HepG2 (cell line): ENCODE results near the gene MTX2. TPM values are rescaled to one million over a fixed set of nuclear protein-coding genes. Genes with fewer than 3 reads are reported as not detected.

Experiments used
- ATAC-seq: fragments of 200-7000 bp; cut with Tn5 transposase; 3 replicates; pipeline ENCODE4 v1.9.1; 2020; ENCODE audit warnings: mild to moderate bottlenecking, moderate library complexity
- BruUV-seq: library from RNA; stranded (reverse); fragments of 400-500 nt; replicated peaks from 2 replicates; lab custom pipeline; 2021; lab: Mats Ljungman, UMichigan
- CTCF ChIA-PET: fragments of 300-600 bp; formaldehyde crosslinking; extraction: SDS; loops from one replicate; lab custom pipeline; 2021; ENCODE audit warnings: low total read pairs, inconsistent platforms, low intra/inter-chr PET ratio; lab: Yijun Ruan, JAX
- POLR2A ChIA-PET: fragments of 350-600 bp; sonication (Branson Sonifier 250); formaldehyde crosslinking; loops from one replicate; lab custom pipeline; 2020; ENCODE audit warnings: antibody characterized with exemption, inconsistent platforms; lab: Yijun Ruan, JAX
- DNase-seq: peaks from one replicate; pipeline ENCODE4 v3.0.0-alpha.2; 2015; ENCODE audit warnings: low spot score
- FAIRE-seq: peaks from 3 replicates; lab custom pipeline; 2011; peaks lifted over from hg19 to GRCh38; lab: Jason Lieb, UNC
- H2AFZ ChIP-seq: one replicate; pipeline ENCODE4 v1.6.1; 2011; ENCODE audit warnings: low read length, inconsistent platforms
- H3K27ac ChIP-seq: fragments of 300-600 bp; 3 replicates; pipeline ENCODE4 v1.8.0; 2011; ENCODE audit warnings: mixed run types, mild to moderate bottlenecking, mixed read lengths, low read length, inconsistent platforms; ENCODE audit not compliant: insufficient read depth; ENCODE audit errors: extremely low read length
- H3K27me3 ChIP-seq, 2 experiments: fragments of 200-600 bp in 1 of 2; 2 replicates in 1 of 2; 3 replicates in 1 of 2; pipeline versions ENCODE4 v1.6.0 to v1.8.0; 2011; ENCODE audit warnings: low read length in 2 of 2, mild to moderate bottlenecking in 2 of 2, moderate library complexity in 2 of 2, inconsistent platforms in 1 of 2; ENCODE audit not compliant: insufficient read depth in 2 of 2, control insufficient read depth in 1 of 2
- H3K36me3 ChIP-seq, 2 experiments: fragments of 200-600 bp in 1 of 2; replicated peaks in 1 of 2; 2 replicates in 1 of 2; 3 replicates in 1 of 2; pipeline versions ENCODE4 v1.5.1 to v1.8.0; 2011; ENCODE audit warnings: low read length in 2 of 2, inconsistent platforms in 1 of 2; ENCODE audit not compliant: insufficient read depth in 2 of 2, control insufficient read depth in 1 of 2
- H3K4me1 ChIP-seq: 2 replicates; pipeline ENCODE4 v1.5.1; 2012; ENCODE audit warnings: low read length, inconsistent platforms; ENCODE audit not compliant: insufficient read depth
- H3K4me2 ChIP-seq: 2 replicates; pipeline ENCODE4 v1.6.0; 2011; ENCODE audit warnings: low read depth, low read length, inconsistent platforms
- H3K4me3 ChIP-seq, 3 experiments: fragments of 200-600 bp in 1 of 3; sonication (generic), shearing (Covaris generic) in 1 of 3; replicated peaks in 1 of 3; 2 replicates each; pipeline ENCODE4 v1.5.1; 2011 to 2016; ENCODE audit warnings: low read length in 3 of 3, inconsistent platforms in 2 of 3, low read depth in 2 of 3, mild to moderate bottlenecking in 2 of 3, control low read depth in 1 of 3, mixed read lengths in 1 of 3; ENCODE audit not compliant: insufficient read depth in 1 of 3
- H3K79me2 ChIP-seq: one replicate; pipeline ENCODE4 v1.6.1; 2011; ENCODE audit warnings: low read length, inconsistent platforms; ENCODE audit not compliant: insufficient read depth
- H3K9ac ChIP-seq: 2 replicates; pipeline ENCODE4 v1.6.0; 2011; ENCODE audit warnings: mild to moderate bottlenecking, low read depth, low read length, inconsistent platforms; ENCODE audit not compliant: insufficient read depth
- H3K9me3 ChIP-seq: 2 replicates; pipeline ENCODE4 v1.5.1; 2012; ENCODE audit warnings: mild to moderate bottlenecking, low read length
- H4K20me1 ChIP-seq: 2 replicates; pipeline ENCODE4 v1.6.0; 2011; ENCODE audit warnings: inconsistent platforms, mild to moderate bottlenecking, low read length, moderate library complexity; ENCODE audit not compliant: insufficient read depth
- ARID2 ChIP-seq: sonication (generic); formaldehyde crosslinking; IDR thresholded peaks from 2 replicates; pipeline ENCODE4 v1.8.1; 2022; ENCODE audit warnings: mild to moderate bottlenecking, missing genetic modification reagents, borderline replicate concordance
- BCL6 ChIP-seq: IDR thresholded peaks from 2 replicates; pipeline ENCODE4 v1.6.1; 2016; ENCODE audit warnings: missing genetic modification reagents, missing compliant biosample characterization
- CHD4 ChIP-seq: fragments of 200-600 bp; sonication (generic); IDR thresholded peaks from 2 replicates; pipeline ENCODE4 v1.7.0; 2017; ENCODE audit warnings: mild to moderate bottlenecking, low read length, borderline replicate concordance
- CREB1 ChIP-seq, 2 experiments: fragments of 450-650 bp in 1 of 2; IDR thresholded peaks; 2 replicates each; pipeline ENCODE4 v1.6.1; 2016 to 2017; ENCODE audit warnings: control low read depth in 1 of 2, mild to moderate bottlenecking in 1 of 2, missing compliant biosample characterization in 1 of 2, missing genetic modification characterization in 1 of 2
- FOXP1 ChIP-seq, 2 experiments: fragments of 450-650 bp in 1 of 2; IDR thresholded peaks; 2 replicates each; pipeline ENCODE4 v1.6.1; 2017 to 2018; ENCODE audit warnings: antibody characterized with exemption in 1 of 2
- HMG20B ChIP-seq: conservative IDR thresholded peaks from 2 replicates; pipeline ENCODE4 v1.6.1; 2016; ENCODE audit warnings: missing genetic modification reagents, missing compliant biosample characterization
- HOMEZ ChIP-seq: IDR thresholded peaks from 2 replicates; pipeline ENCODE4 v1.6.1; 2016; ENCODE audit warnings: low read depth
- ISL2 ChIP-seq: sonication (generic); formaldehyde crosslinking; IDR thresholded peaks from 2 replicates; pipeline ENCODE4 v1.5.0; 2020; ENCODE audit warnings: missing genetic modification reagents
- MAZ ChIP-seq, 2 experiments: sonication (generic) in 1 of 2; formaldehyde crosslinking in 1 of 2; IDR thresholded peaks; 2 replicates each; pipeline versions ENCODE4 v1.5.0 to v1.6.1; 2012 to 2020; ENCODE audit warnings: low read depth in 2 of 2, mild to moderate bottlenecking in 2 of 2, borderline replicate concordance in 1 of 2, improper control_type of control experiment in 1 of 2, low read length in 1 of 2, missing genetic modification reagents in 1 of 2, moderate library complexity in 1 of 2
- RXRB ChIP-seq: IDR thresholded peaks from 2 replicates; pipeline ENCODE4 v1.6.1; 2016; ENCODE audit warnings: borderline replicate concordance, missing genetic modification reagents, missing compliant biosample characterization
- SMC3 ChIP-seq: IDR thresholded peaks from 2 replicates; pipeline ENCODE4 v1.6.1; 2011; ENCODE audit warnings: low read length, improper control_type of control experiment
- ZFP82 ChIP-seq: sonication (generic); formaldehyde crosslinking; IDR thresholded peaks from 2 replicates; pipeline ENCODE4 v1.5.1; 2020; ENCODE audit warnings: mild to moderate bottlenecking, missing genetic modification reagents, borderline replicate concordance
- ZNF350 ChIP-seq: sonication (generic); formaldehyde crosslinking; IDR thresholded peaks from 2 replicates; pipeline ENCODE4 v1.4.0; 2020; ENCODE audit warnings: mild to moderate bottlenecking, low read depth, missing genetic modification reagents, borderline replicate concordance
- ZNF790 ChIP-seq: sonication (generic); formaldehyde crosslinking; IDR thresholded peaks from 2 replicates; pipeline ENCODE4 v1.8.0; 2022; ENCODE audit warnings: missing genetic modification reagents, mild to moderate bottlenecking, borderline replicate concordance
- ZSCAN5A ChIP-seq: sonication (generic); formaldehyde crosslinking; IDR thresholded peaks from 2 replicates; pipeline ENCODE4 v1.8.0; 2022; ENCODE audit warnings: mild to moderate bottlenecking, missing genetic modification reagents, borderline replicate concordance
- WGBS: methylation state at CpG from one replicate; pipeline ENCODE4 v1.1.6; 2017; ENCODE audit warnings: low lambda C conversion rate; 5-methylcytosine and 5-hydroxymethylcytosine counted together
- in situ Hi-C: cut with HindIII; loops from 2 replicates; pipeline ENCODE4 v1.10.0; 2017; ENCODE audit warnings: low pct_unique_long_range_greater_than_20kb; ENCODE audit not compliant: extremely low pct_ligation_motif_present
- intact Hi-C: fragments of 100-400 bp; cut with micrococcal nuclease; formaldehyde crosslinking; loops from one replicate; pipeline ENCODE4 v1.10.0; 2022; ENCODE audit not compliant: unreplicated experiment
- polyA plus RNA-seq, 8 experiments: library from polyadenylated mRNA; depleted of rRNA in 3 of 8; stranded (reverse) in 7 of 8; unstranded in 1 of 8; fragments of >200 nt; fragmentation: Illumina TruSeq in 4 of 8; extraction: Trizol in 4 of 8; gene quantifications; 2 replicates each; pipeline versions ENCODE4 v1.2.1 to v1.2.3, GENCODE V29; 2011 to 2016; ENCODE audit warnings: low read depth in 4 of 8, missing spikeins in 1 of 8, mixed read lengths in 1 of 8; ENCODE audit not compliant: insufficient read depth in 1 of 8
- total RNA-seq, 5 experiments: library from RNA; depleted of rRNA; stranded (reverse); fragments of >200 nt; fragmentation: Illumina TruSeq; extraction: Trizol; gene quantifications; 2 replicates each; pipeline ENCODE4 v1.2.3, GENCODE V29; 2016; ENCODE audit warnings: low read depth in 1 of 5
- TF ChIP-seq, protein P1 (sequence below): sonication (generic); formaldehyde crosslinking; IDR thresholded peaks from 2 replicates; pipeline ENCODE4 v1.5.0; 2020; ENCODE audit warnings: mild to moderate bottlenecking, missing genetic modification reagents, borderline replicate concordance
- TF ChIP-seq, protein P2 (sequence below): sonication (generic); formaldehyde crosslinking; IDR thresholded peaks from 2 replicates; pipeline ENCODE4 v1.5.1; 2020; ENCODE audit warnings: missing genetic modification reagents, mild to moderate bottlenecking, borderline replicate concordance

The MTX2 gene
- total and polyA plus RNA-seq, 2 of the 13 experiments (the other 11 are each of a cell fraction or from before 2014, with no cell fraction given) = 58.1 to 75.7 TPM

DNA sequence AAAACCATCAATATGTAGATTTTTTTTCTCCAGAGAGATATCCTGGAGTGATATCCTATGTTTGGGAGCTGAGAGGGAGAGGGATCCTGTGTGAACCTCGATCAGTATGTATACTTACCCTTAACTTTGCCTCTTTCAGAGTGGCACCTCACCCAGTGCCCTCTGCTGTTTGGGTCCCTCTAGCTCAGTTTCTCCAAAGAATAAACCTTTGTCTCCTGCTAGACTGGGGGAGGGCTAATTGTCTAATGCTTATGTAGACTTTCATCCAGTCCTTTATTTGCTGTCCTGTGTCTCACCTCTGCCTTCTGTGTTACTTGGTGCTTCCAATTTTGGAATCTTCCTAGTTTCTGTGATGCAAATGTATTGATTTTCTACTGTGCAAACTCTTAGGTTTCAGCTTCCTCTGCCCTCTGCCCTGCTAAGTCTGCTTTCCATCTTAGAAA is 48.4 kb downstream of the MTX2 start:
- Histone ChIP-seq H3K27ac (peak overlapping the region; percentile 16), H3K9ac (no peak overlapping the region), H3K4me1 (peaks cover 19% of the 10 kb centered on the region), H3K9me3 (no peaks in the 10 kb centered on the region), H3K4me3 (no peak overlapping the region), H3K4me2 (peak overlapping the region; percentile 15; the same call in 1 of the 2 replicates), H3K27me3 (no peaks in the 10 kb centered on the region), H3K36me3 (peaks cover 0 to 8% of the 10 kb centered on the region in 2 experiments; a peak in 1 of 5 replicates), H3K79me2 (no peaks in the 10 kb centered on the region), H4K20me1 (peaks cover 10% of the 10 kb centered on the region), H2AFZ (no peak overlapping the region)
- POLR2A ChIA-PET = interaction anchor here (1.0 kb wide), 1 partner anchor 48 kb away, joined by 3 read pairs; the partner anchor contains the start of gene MTX2
- DNase-seq (peak; percentile 76), FAIRE-seq (peak; percentile 60), ATAC-seq (peak; percentile 94)
- no TSS peak for BruUV-seq
- CTCF ChIA-PET = no interaction called here
- in situ Hi-C loops = no loop called here
- 12% methylated on average over 1 of the region's 1 CpG for WGBS
- intact Hi-C loops = no loop called here
- TF ChIP-seq ISL2 (CRISPR knock-in tag) (peak; percentile 60; the same call in 1 of the 2 replicates), MAZ (IDR thresholded peaks at IDR 0.05; ENCODE audit: borderline replicate concordance, low read depth, low read length) (no peak), MAZ (CRISPR knock-in tag; IDR thresholded peaks at IDR 0.05; ENCODE audit: low read depth) (no peak), SMC3 (peak; percentile 27; the same call in 1 of the 2 replicates), BCL6 (peak; percentile 83), FOXP1 (IDR thresholded peaks at IDR 0.05) (no peak), FOXP1 (CRISPR knock-in tag; IDR thresholded peaks at IDR 0.05) (peak; percentile 73; the same call in 1 of the 2 replicates), ZNF350 (no peak), ARID2 (CRISPR knock-in tag) (0 out of 2 replicates have a peak, but pooled peaks have one; percentile 36), HMG20B (no peak), ZSCAN5A (CRISPR knock-in tag) (peak; percentile 67; the same call in 1 of the 2 replicates), HOMEZ (CRISPR knock-in tag) (0 out of 2 replicates have a peak, but pooled peaks have one; percentile 19), ZNF790 (CRISPR knock-in tag) (no peak), ZFP82 (0 out of 2 replicates have a peak, but pooled peaks have one; percentile 42), CREB1 (IDR thresholded peaks at IDR 0.05) (no peak), CREB1 (CRISPR knock-in tag; IDR thresholded peaks at IDR 0.05) (peak; percentile 35; the same call in 1 of the 2 replicates), CHD4 (0 out of 2 replicates have a peak, but pooled peaks have one; percentile 37), RXRB (peak; percentile 57; the same call in 1 of the 2 replicates)
- TF ChIP-seq, protein P1, sequence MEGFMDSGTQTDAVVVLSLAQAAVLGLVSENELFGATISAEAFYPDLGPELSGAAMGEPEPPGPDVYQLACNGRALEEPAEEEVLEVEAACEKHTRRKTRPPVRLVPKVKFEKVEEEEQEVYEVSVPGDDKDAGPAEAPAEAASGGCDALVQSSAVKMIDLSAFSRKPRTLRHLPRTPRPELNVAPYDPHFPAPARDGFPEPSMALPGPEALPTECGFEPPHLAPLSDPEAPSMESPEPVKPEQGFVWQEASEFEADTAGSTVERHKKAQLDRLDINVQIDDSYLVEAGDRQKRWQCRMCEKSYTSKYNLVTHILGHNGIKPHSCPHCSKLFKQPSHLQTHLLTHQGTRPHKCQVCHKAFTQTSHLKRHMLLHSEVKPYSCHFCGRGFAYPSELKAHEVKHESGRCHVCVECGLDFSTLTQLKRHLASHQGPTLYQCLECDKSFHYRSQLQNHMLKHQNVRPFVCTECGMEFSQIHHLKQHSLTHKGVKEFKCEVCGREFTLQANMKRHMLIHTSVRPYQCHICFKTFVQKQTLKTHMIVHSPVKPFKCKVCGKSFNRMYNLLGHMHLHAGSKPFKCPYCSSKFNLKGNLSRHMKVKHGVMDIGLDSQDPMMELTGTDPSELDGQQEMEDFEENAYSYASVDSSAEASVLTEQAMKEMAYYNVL (CRISPR knock-in tag) = no peak
- TF ChIP-seq, protein P2, sequence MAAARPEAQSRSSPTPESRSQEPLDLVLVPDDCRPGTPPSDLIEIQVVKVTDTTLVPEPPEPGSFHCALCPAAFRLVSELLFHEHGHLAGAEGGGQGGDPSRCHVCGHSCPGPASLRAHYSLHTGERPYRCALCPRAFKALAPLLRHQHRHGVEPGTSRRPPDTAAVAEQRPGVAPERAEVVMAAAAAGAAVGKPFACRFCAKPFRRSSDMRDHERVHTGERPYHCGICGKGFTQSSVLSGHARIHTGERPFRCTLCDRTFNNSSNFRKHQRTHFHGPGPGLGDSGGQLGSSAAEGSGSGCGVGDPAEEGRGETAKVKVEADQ (CRISPR knock-in tag) = no peak
